SK-N-MC (cell line): Measurements from ENCODE around the gene PLXNA1.

Experiments
- EZH2 ChIP-seq: fragments of 200-600 bp; sonication (generic); IDR thresholded peaks from one replicate; pipeline ENCODE4 v1.6.1; 2017; ENCODE audit warnings: antibody characterized with exemption
- FOXP2 ChIP-seq: optimal IDR thresholded peaks from 2 replicates; pipeline ENCODE3; 2011; ENCODE audit warnings: mild to moderate bottlenecking, moderate library complexity; ENCODE audit not compliant: insufficient read depth; ENCODE audit errors: extremely low read length, control extremely low read depth
- POLR2AphosphoS5 ChIP-seq: IDR thresholded peaks from 2 replicates; pipeline ENCODE4 v1.6.1; 2012; ENCODE audit warnings: mild to moderate bottlenecking, low read depth, low read length, borderline replicate concordance

- TF ChIP-seq POLR2AphosphoS5 (no peak), EZH2 (no peak), FOXP2 (no peak)
These were observed 22.9 kb upstream of the PLXNA1 start for GRCh38 chr3:126959921-126960603.
